ENCODE data around the gene DOCK3.

DNA sequence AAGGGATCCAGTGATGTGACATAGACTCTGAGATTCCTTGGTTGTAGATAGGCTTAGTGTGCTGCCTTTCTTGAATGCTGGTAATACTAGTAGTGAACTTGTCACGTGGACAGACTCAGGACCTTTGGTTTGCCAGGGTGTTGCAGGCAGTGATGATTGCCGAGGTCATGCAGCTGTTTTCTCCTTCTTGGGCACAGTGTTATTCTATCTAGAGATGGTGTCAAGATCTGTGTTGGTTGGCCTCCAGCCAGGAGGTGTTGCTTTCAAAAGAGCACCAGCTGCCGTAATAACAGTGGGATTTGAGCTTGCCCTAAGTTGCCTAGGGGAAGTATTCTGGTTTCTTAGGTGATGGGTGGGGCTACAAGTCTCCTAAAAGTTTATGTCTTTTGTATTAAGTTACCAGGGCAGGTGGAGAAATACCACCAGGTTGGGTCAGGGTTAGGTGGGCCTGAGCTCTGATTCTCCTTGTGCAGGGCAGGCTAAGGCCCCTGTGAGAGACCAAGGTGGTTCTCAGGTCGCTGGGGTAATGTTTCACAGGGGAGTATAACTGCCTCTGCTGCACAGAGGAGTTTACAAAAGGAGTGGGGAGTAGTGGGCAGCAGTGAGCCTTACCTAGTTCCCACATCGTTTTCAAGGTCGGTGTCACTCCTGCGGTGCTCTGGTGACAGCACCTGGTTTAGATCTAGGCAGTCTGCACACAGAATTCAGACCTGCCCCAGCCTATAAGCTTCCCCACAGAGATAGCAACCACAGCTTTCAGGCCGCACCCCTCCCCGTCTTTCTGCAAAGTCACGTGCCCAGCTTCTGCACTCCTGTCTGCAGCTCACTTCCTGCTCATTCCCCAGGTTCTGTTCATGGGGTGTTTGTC lies 350.3 kb downstream of the DOCK3 start:
- TF ChIP-seq, protein P1, sequence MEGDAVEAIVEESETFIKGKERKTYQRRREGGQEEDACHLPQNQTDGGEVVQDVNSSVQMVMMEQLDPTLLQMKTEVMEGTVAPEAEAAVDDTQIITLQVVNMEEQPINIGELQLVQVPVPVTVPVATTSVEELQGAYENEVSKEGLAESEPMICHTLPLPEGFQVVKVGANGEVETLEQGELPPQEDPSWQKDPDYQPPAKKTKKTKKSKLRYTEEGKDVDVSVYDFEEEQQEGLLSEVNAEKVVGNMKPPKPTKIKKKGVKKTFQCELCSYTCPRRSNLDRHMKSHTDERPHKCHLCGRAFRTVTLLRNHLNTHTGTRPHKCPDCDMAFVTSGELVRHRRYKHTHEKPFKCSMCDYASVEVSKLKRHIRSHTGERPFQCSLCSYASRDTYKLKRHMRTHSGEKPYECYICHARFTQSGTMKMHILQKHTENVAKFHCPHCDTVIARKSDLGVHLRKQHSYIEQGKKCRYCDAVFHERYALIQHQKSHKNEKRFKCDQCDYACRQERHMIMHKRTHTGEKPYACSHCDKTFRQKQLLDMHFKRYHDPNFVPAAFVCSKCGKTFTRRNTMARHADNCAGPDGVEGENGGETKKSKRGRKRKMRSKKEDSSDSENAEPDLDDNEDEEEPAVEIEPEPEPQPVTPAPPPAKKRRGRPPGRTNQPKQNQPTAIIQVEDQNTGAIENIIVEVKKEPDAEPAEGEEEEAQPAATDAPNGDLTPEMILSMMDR (IDR thresholded peaks at IDR 0.05; ENCODE audit: insufficient read depth, low read length): no peak
- TF ChIP-seq POLR2AphosphoS5 (IDR thresholded peaks at IDR 0.05; ENCODE audit: low read depth) (no peak), GABPA (IDR thresholded peaks at IDR 0.05; ENCODE audit: low read depth) (no peak)

Data from HL-60 (cell line).